Heart left ventricle (tissue), 16 donors: ENCODE results near the gene PACRG. TPM values are rescaled to one million over a fixed set of nuclear protein-coding genes. Genes with fewer than 3 reads are reported as not detected.

Experiments used
- ATAC-seq, 4 donors: fragments of 200-7000 bp; cut with Tn5 transposase; one replicate each; pipeline ENCODE4 v1.9.1; 2020 to 2022; ENCODE audit warnings: moderate library complexity in 4 of 4, mild to moderate bottlenecking in 3 of 4, moderate number of reproducible peaks in 1 of 4
- DNase-seq, 5 donors: peaks; one replicate each; pipeline ENCODE4 v3.0.0-alpha.2; 2020
- H3K27ac ChIP-seq, 12 donors: fragments of 200-600 bp; sonication (generic) in 4 of 12; one replicate each; pipeline versions ENCODE4 v1.5.0 to v1.8.0; 2016 to 2022; ENCODE audit warnings: mild to moderate bottlenecking in 2 of 12
- H3K27me3 ChIP-seq, 9 donors: fragments of 200-600 bp; sonication (generic) in 2 of 9; one replicate each; pipeline versions ENCODE4 v1.5.1 to v1.8.0; 2016 to 2022; ENCODE audit warnings: mild to moderate bottlenecking in 3 of 9
- H3K36me3 ChIP-seq, 9 donors: fragments of 200-600 bp; sonication (generic) in 2 of 9; one replicate each; pipeline versions ENCODE4 v1.5.0 to v1.8.0; 2018 to 2022; ENCODE audit warnings: mild to moderate bottlenecking in 2 of 9
- H3K4me1 ChIP-seq, 12 donors: fragments of 200-600 bp; sonication (generic) in 4 of 12; one replicate each; pipeline versions ENCODE4 v1.5.0 to v1.8.0; 2016 to 2022; ENCODE audit warnings: mild to moderate bottlenecking in 3 of 12
- H3K4me3 ChIP-seq, 12 donors: fragments of 200-600 bp; sonication (generic) in 4 of 12; one replicate each; pipeline versions ENCODE4 v1.5.0 to v1.8.0; 2017 to 2022; ENCODE audit warnings: mild to moderate bottlenecking in 9 of 12, moderate library complexity in 4 of 12
- H3K9me3 ChIP-seq, 12 donors: fragments of 200-600 bp; sonication (generic) in 4 of 12; one replicate each; pipeline versions ENCODE4 v1.5.0 to v1.8.0; 2016 to 2022; ENCODE audit warnings: mild to moderate bottlenecking in 1 of 12
- POLR2A ChIP-seq, 2 donors: fragments of 450-650 bp; IDR thresholded peaks; one replicate each; pipeline ENCODE4 v1.6.1; 2017; ENCODE audit warnings: antibody characterized with exemption in 2 of 2, mild to moderate bottlenecking in 2 of 2, moderate library complexity in 2 of 2
- WGBS, 4 donors: extraction: QIAGEN DNeasy Blood & Tissue Kit in 2 of 4; methylation state at CpG; one replicate each; pipeline versions ENCODE4 v1.1.5 to v1.1.7; 2013 to 2018; 5-methylcytosine and 5-hydroxymethylcytosine counted together
- intact Hi-C, 10 donors: fragments of 100-400 bp; cut with DNase I; formaldehyde crosslinking; loops; one replicate each; pipeline versions ENCODE4 v1.11.1 to v1.14.2; 2022
- polyA plus RNA-seq, 2 donors: library from polyadenylated mRNA; stranded (reverse); fragments of 200-250 nt; gene quantifications; one replicate each; pipeline ENCODE4 v1.2.3, GENCODE V29; 2013
- total RNA-seq, 9 donors: library from RNA; depleted of rRNA in 2 of 9; stranded (reverse); fragments of >200 nt in 2 of 9; fragmentation: NEBNext Ultra II Directional in 3 of 9; extraction: Animal tissue kit (Norgen Biotek cat#: 25700) in 3 of 9; gene quantifications; one replicate each; pipeline versions ENCODE4 v1.1.0 to v1.2.4, GENCODE V29; 2016 to 2023
- TF ChIP-seq, protein P1 (sequence below), 12 donors: fragments of 200-600 bp; sonication (generic) in 4 of 12; IDR thresholded peaks; one replicate each; pipeline versions ENCODE4 v1.5.0 to v1.8.0; 2018 to 2022; ENCODE audit warnings: antibody characterized with exemption in 12 of 12, mild to moderate bottlenecking in 5 of 12
- donor health status: ischemic (EF 13 %, LVEDD 7.1; RV severe dilation, severe dysfunction).
- donor health status: healthy with polysubstance abuse.
- donor health status: DM: no; HTN: yes; CAD: no.
- donor health status: DM: no; HTN: no; CAD: no.
- donor health status: ischemic (EF 25% LVEDD 6.9; RV normal size, moderate dysfunction).
- donor health status: ischemic (EF 25% LVEDD 5.7; RV mildly dilated, moderate dysfunction).
- donor health status: healthy.
- donor health status: DM: yes; HTN: yes; CAD: no.
- donor health status: ischemic (EF 35%, LVEDD 5.7; RV mildly dilated, moderate dysfunction).
- donor health status: nonischemic (EF 11% LVEDD 7.7; RV severe dilation, severe dysfunction).
- donor health status: DM: yes; HTN: yes; CAD: no.
- donor health status: PGD.
- donor health status: ischemic (EF 29% LVEDD 5.4; RV normal size, mild dysfunction).
- donor health status: nonischemic (EF 23%, LVEDD 6.1; RV moderate dilation, normal function).

The PACRG gene
- total and polyA plus RNA-seq, 11 donors, result 2.0 to 83.3 (median 11.8) TPM

- no peaks in the 10 kb centered on the region for H3K9me3 ChIP-seq
- no peak overlapping the region for H3K27ac ChIP-seq
- H3K4me1 ChIP-seq, result no peaks in the 10 kb centered on the region
- H3K36me3 ChIP-seq, result no peaks in the 10 kb centered on the region
- ATAC-seq, result no peak
- DNase-seq, result no peak
- H3K4me3 ChIP-seq, result no peak overlapping the region
- no peaks in the 10 kb centered on the region for H3K27me3 ChIP-seq
- intact Hi-C loops, result no loop called here
- WGBS, 4 donors, result 38 to 52% (median 44%) methylated on average over 3 of the region's 3 CpGs
- TF ChIP-seq POLR2A (IDR thresholded peaks at IDR 0.05), result no peak
- TF ChIP-seq, protein P1, sequence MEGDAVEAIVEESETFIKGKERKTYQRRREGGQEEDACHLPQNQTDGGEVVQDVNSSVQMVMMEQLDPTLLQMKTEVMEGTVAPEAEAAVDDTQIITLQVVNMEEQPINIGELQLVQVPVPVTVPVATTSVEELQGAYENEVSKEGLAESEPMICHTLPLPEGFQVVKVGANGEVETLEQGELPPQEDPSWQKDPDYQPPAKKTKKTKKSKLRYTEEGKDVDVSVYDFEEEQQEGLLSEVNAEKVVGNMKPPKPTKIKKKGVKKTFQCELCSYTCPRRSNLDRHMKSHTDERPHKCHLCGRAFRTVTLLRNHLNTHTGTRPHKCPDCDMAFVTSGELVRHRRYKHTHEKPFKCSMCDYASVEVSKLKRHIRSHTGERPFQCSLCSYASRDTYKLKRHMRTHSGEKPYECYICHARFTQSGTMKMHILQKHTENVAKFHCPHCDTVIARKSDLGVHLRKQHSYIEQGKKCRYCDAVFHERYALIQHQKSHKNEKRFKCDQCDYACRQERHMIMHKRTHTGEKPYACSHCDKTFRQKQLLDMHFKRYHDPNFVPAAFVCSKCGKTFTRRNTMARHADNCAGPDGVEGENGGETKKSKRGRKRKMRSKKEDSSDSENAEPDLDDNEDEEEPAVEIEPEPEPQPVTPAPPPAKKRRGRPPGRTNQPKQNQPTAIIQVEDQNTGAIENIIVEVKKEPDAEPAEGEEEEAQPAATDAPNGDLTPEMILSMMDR (IDR thresholded peaks at IDR 0.05), result no peak
Observed at GRCh38 chr6:162821102-162821501, 93.3 kb downstream of the PACRG start.

DNA sequence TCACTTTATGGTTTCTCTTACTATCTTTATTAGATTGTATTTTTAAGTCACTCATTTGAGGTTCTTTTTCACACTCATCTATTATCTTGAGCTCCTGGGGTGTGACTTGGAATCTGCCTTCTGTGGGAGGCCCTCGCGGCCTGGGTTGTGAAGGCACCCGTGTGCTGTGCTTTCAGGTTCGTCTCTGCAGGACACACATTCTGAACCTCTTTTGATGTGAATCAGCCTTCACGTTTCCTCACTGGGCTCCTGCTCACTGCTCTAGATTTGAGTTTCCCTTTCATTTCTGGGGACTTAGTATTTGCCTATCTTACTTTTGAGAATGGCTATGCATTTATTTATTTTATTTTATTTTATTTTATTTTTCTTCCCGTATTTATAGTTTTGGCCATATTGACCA, 97.8 kb downstream of the PACRG start:
- no peaks in the 10 kb centered on the region for H3K27me3 ChIP-seq
- no peaks in the 10 kb centered on the region for H3K9me3 ChIP-seq
- ATAC-seq (no peak), DNase-seq (no peak)
- WGBS, 4 donors, result 62 to 67% (median 65%) methylated on average over 6 of the region's 6 CpGs
- no peaks in the 10 kb centered on the region for H3K4me1 ChIP-seq
- no peak for TF ChIP-seq POLR2A (IDR thresholded peaks at IDR 0.05)
- TF ChIP-seq, protein P1 (IDR thresholded peaks at IDR 0.05), result no peak
- intact Hi-C loops, result no loop called here
- no peak overlapping the region for H3K4me3 ChIP-seq
- no peak overlapping the region for H3K27ac ChIP-seq
- H3K36me3 ChIP-seq, result no peaks in the 10 kb centered on the region

DNA sequence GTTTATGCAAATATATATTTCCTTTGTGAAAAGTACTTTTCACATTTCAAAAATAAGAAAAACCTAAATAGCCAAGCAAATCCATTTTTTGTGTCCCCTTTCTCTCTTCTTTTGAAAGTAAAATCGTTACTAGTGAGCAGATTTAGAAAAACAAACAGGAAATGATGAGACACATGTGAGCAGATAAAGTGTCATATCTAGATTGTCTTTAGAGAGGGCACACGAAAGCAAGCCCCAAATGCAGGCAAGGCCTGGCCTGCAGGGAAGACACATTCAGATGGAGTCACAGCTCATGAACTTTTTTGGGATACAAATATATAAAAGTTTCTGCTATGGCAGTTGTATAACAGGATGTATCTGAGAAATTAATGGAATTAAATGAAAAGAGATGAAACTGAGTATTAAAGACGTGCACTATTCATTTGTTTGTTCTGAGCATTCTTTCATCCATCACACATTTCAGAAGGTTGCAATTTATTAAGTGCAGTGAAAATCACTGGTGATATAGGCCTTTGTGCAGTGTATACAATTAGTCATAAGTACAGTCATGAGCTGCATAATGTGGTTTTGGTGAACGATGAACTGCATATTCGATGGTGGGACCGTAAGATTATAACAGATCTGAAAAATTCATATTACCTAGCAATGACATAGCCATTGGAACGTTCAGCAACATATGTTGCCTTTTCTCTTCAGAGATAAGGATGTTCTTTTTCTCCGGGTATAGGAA, 101.4 kb downstream of the PACRG start:
- ATAC-seq (no peak), DNase-seq (no peak)
- intact Hi-C loops, result no loop called here
- TF ChIP-seq, protein P1 (IDR thresholded peaks at IDR 0.05), result no peak
- no peak for TF ChIP-seq POLR2A (IDR thresholded peaks at IDR 0.05)
- H3K9me3 ChIP-seq, result peaks cover 0 to 14% (median 0%) of the 10 kb centered on the region in 12 donors
- H3K27me3 ChIP-seq, result no peaks in the 10 kb centered on the region
- no peaks in the 10 kb centered on the region for H3K4me1 ChIP-seq
- WGBS, 4 donors, result 77 to 83% (median 78%) methylated on average over 8 of the region's 8 CpGs
- H3K36me3 ChIP-seq, result no peaks in the 10 kb centered on the region
- H3K27ac ChIP-seq, result no peak overlapping the region
- no peak overlapping the region for H3K4me3 ChIP-seq

DNA sequence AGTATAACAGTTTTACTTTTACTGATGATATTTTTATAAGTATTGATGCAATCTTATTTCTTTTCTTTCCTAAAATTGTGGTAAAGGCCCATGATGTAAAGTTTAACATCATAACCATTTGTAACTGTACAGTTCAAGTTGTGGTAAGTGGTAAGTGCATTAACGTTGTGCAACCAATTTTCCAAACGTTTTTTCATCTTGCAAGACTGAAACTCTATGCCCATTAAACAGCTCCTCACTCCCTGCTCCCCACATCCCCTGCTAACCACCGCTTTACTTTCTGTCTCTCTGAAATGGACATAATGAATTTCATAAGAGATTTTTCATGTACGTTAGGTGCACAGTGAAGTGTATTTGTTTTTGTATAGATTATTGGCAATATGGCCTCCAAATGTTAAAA, 106.0 kb downstream of the PACRG start:
- no peak overlapping the region for H3K27ac ChIP-seq
- H3K36me3 ChIP-seq, result no peaks in the 10 kb centered on the region
- intact Hi-C loops, result no loop called here
- H3K4me1 ChIP-seq, result no peaks in the 10 kb centered on the region
- TF ChIP-seq, protein P1 (IDR thresholded peaks at IDR 0.05), result no peak
- no peak for TF ChIP-seq POLR2A (IDR thresholded peaks at IDR 0.05)
- H3K4me3 ChIP-seq, result no peak overlapping the region
- no peaks in the 10 kb centered on the region for H3K27me3 ChIP-seq
- ATAC-seq (no peak), DNase-seq (no peak)
- WGBS, 4 donors, result 79 to 85% (median 83%) methylated on average over 4 of the region's 4 CpGs
- H3K9me3 ChIP-seq, result peaks cover 0 to 23% (median 0%) of the 10 kb centered on the region in 12 donors
